HG03108 (cell line): ENCODE data around the gene IRF1.
"Not testable (repeated sequence)": the region's sequence is repeated elsewhere in the genome, so short reads cannot be mapped to it uniquely, and the experiment has no call there.

Source experiments
- ATAC-seq: cut with Tn5 transposase; IDR thresholded peaks from one replicate; pipeline ENCODE4 v1.9.1; 2021; ENCODE audit warnings: moderate library complexity; ENCODE audit not compliant: unreplicated experiment

Gene IRF1

GRCh38 chr5:132487095-132487428, 3.5 kb downstream of the IRF1 start:
- no peak for ATAC-seq

- ATAC-seq = no peak
Observed at GRCh38 chr5:132486318-132487094, 4.1 kb downstream of the IRF1 start.

- no peak for ATAC-seq
Observed at GRCh38 chr5:132485641-132486317, 4.8 kb downstream of the IRF1 start.

- ATAC-seq = not testable (repeated sequence)
Observed at GRCh38 chr5:132484876-132485640, 5.5 kb downstream of the IRF1 start.

GRCh38 chr5:132484391-132484725, 6.2 kb downstream of the IRF1 start:
- ATAC-seq = no peak

- ATAC-seq = no peak
Observed at GRCh38 chr5:132483661-132484390, 6.7 kb downstream of the IRF1 start.

- no peak for ATAC-seq
Observed at GRCh38 chr5:132483101-132483500, 7.5 kb downstream of the IRF1 start.

- no peak for ATAC-seq
Observed at GRCh38 chr5:132481596-132482211, 8.9 kb downstream of the IRF1 start.

- ATAC-seq = no peak
Observed at GRCh38 chr5:132480893-132481595, 9.5 kb downstream of the IRF1 start.

GRCh38 chr5:132480546-132480892, 10.1 kb downstream of the IRF1 start:
- no peak for ATAC-seq

GRCh38 chr5:132480042-132480441, 10.5 kb downstream of the IRF1 start:
- no peak for ATAC-seq

GRCh38 chr5:132479111-132479951, 11.2 kb downstream of the IRF1 start:
- peak; percentile 37 for ATAC-seq

GRCh38 chr5:132478366-132478871, 12.2 kb downstream of the IRF1 start:
- ATAC-seq = no peak

- no peak for ATAC-seq
Observed at GRCh38 chr5:132477784-132478365, 12.7 kb downstream of the IRF1 start.

- ATAC-seq = no peak
Observed at GRCh38 chr5:132476876-132477781, 13.4 kb downstream of the IRF1 start.

- ATAC-seq = no peak
Observed at GRCh38 chr5:132475987-132476875, 14.3 kb downstream of the IRF1 start.

GRCh38 chr5:132475497-132475882, 15.1 kb downstream of the IRF1 start:
- ATAC-seq = no peak
